Motor neuron (in vitro differentiated cells): ENCODE results near the gene TLL2. TPM values are rescaled to one million over a fixed set of nuclear protein-coding genes. Genes with fewer than 3 reads are reported as not detected.
A peak's percentile ranks its signal among the peaks of the same experiment; 100 is the strongest.

ENCODE experiments used
- ATAC-seq, 8 experiments: fragments of 200-7000 bp; cut with Tn5 transposase; replicated peaks in 6 of 8; 2 replicates each; pipeline ENCODE4 v1.8.0; 2021; ENCODE audit warnings: mild to moderate bottlenecking in 8 of 8, moderate library complexity in 8 of 8
- H3K27ac ChIP-seq, 2 donors: fragments of 250-450 bp; sonication (Bioruptor Pico); 2 replicates each; pipeline ENCODE4 v1.9.0; 2021; ENCODE audit warnings: antibody characterized with exemption in 2 of 2, mild to moderate bottlenecking in 2 of 2, moderate library complexity in 1 of 2
- H3K4me1 ChIP-seq, 2 donors: fragments of 250-450 bp; sonication (Bioruptor Pico); replicated peaks in 1 of 2; 2 replicates each; pipeline ENCODE4 v1.6.1; 2021; ENCODE audit warnings: antibody characterized with exemption in 2 of 2, mild to moderate bottlenecking in 2 of 2, moderate library complexity in 1 of 2
- H3K4me3 ChIP-seq, 5 donors: fragments of 250-450 bp; sonication (Bioruptor Pico); 2 replicates each; pipeline ENCODE4 v1.9.0; 2021; ENCODE audit warnings: antibody characterized with exemption in 5 of 5, mild to moderate bottlenecking in 5 of 5, moderate library complexity in 4 of 5
- WGBS, 10 experiments: fragments of 450-650 bp; shearing (Covaris generic); methylation state at CpG; one replicate each; pipeline ENCODE4 v1.0.0; 2022; 5-methylcytosine and 5-hydroxymethylcytosine counted together
- in situ Hi-C, 9 experiments: fragments of 400-800 bp; cut with MboI; loops; one replicate each; pipeline ENCODE4 v1.15.0; 2021; ENCODE audit warnings: low sequenced_read_pairs in 9 of 9, low pct_unique_long_range_greater_than_20kb in 2 of 9; ENCODE audit not compliant: unreplicated experiment in 9 of 9
- total RNA-seq, 8 experiments: library from RNA; unstranded; fragments of 300-600 nt; gene quantifications; 2 replicates each; pipeline versions ENCODE4 v1.2.3 to v1.2.4, GENCODE V29; 2022

Gene TLL2
- total RNA-seq, 8 experiments from 2014 or later, result 1.1 to 20.4 (median 2.2) TPM

DNA sequence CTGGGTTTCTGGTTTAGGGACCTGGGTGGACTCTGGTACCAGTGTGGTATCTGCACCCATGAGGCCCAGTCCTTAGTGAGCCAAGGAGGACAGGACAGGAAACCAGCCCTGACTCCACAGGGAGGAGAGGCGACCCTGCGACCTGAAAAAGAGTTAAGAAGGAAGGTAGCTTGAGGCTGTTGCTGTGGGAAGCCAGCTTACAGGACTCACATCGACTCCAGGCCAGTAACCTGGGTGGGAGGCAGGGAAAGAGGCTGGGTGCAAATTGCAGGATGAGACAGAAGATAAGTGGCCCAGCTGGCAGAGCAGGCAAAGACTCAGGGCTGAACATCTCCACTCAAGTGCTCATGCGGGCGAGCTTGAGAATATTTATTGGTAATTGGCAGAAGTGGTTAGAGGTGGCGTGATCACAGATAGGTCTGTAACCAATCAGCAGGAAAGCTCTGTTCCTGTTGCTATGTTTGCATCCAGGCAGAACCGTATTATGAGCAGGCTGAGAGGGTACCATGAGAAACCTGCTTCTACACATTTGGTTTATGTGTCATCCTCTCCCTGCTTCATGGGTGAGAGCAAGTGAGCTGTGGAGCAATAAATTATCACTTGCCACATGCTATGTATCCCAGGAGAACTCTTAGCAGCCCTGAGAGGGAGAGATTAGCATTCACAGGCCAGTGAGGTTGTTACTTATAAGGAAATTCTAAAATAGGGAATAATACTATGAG lies 11.0 kb downstream of the TLL2 start:
- Histone ChIP-seq H3K27ac (peak overlapping the region; percentile 10 to 66), H3K4me1 (peaks cover 9 to 26% of the 10 kb centered on the region in 2 donors), H3K4me3 (no peak overlapping the region)
- in situ Hi-C loops, result loop anchor here in 6 of 9 experiments (25.0 kb wide), 1 partner anchor 115 kb away; no protein-coding TSS in a partner anchor
- 60 to 90% (median 70%) methylated on average over 1 to 6 of the region's 7 CpGs; no CpG with 5 or more reads in 5 of the 10 experiments for WGBS, 10 experiments
- peak; percentile 17 to 98 (median 97) for ATAC-seq

DNA sequence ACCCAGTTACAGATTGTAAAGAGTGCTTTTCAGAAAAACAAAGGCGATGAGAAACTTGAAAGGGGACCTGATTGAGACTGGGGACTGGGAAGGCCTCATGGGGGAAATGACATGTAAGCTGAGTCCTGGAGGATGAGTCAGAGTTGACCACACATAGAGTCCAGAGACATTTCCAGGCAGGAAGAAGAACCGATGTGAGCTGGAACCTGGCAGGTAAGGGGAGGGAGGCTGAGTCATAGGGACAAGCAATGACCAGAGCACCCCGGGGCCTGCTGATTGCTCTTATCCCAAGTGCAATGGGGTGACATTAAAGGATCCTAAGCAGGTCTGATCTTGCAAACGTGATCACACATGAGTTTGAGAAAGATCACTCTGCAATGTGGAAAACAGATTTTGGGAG lies 11.7 kb downstream of the TLL2 start:
- in situ Hi-C loops, result loop anchor here in 6 of 9 experiments (25.0 kb wide), 1 partner anchor 115 kb away; no protein-coding TSS in a partner anchor
- Histone ChIP-seq H3K4me1 (peaks cover 9 to 26% of the 10 kb centered on the region in 2 donors), H3K27ac (peak overlapping the region; percentile 10 to 66), H3K4me3 (no peak overlapping the region)
- peak in 5 of 8 experiments; percentile 3 to 48 (median 8) for ATAC-seq
- WGBS, 10 experiments, result 33 to 100% (median 81%) methylated on average over 1 to 3 of the region's 4 CpGs; no CpG with 5 or more reads in 5 of the 10 experiments

DNA sequence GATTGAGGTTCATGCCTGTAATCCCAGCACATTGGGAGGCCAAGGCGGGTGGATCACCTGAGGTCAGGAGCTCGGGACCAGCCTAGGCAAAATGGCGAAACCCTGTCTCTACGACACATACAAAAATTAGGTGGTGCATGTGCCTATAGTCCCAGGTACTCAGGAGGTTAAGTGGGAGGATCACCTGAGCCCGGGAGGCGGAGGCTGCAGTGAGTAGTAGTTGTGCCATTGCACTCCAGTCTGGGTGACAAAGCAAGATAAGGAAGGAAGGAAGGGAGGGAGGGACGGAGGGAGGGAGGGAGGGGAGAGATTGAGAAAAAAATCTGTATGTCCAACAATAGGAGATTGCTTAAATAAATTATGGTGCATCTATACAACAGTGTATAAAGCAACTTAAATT lies 13.2 kb downstream of the TLL2 start:
- Histone ChIP-seq H3K27ac (no peak overlapping the region), H3K4me1 (peaks cover 9 to 29% of the 10 kb centered on the region in 2 donors), H3K4me3 (no peak overlapping the region)
- WGBS, 10 experiments, result 67 to 100% (median 95%) methylated on average over 1 to 4 of the region's 7 CpGs; no CpG with 5 or more reads in 6 of the 10 experiments
- in situ Hi-C loops, result loop anchor here in 6 of 9 experiments (25.0 kb wide), 1 partner anchor 113 kb away; no protein-coding TSS in a partner anchor
- ATAC-seq, result no peak

DNA sequence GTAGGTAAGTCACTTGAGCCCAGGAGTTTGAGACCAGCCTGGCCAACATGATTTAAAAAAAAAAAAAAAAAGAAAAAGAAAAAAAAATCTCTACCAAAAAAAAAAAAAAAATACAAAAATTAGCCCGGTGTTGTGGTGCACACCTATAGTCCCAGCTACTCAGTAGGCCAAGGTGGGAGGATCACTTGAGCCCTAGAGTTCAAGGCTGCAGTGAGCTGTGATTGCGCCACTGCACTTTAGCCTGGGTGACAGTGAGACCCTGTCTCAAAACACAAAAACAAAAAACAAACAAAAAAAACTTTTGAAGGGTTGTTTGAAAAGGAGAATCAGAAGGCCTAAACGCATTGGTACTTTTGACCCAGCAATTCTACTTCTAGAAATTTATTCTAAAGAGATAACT lies 13.7 kb downstream of the TLL2 start:
- WGBS, 10 experiments, result 57 to 100% (median 91%) methylated on average over 1 to 3 of the region's 3 CpGs

DNA sequence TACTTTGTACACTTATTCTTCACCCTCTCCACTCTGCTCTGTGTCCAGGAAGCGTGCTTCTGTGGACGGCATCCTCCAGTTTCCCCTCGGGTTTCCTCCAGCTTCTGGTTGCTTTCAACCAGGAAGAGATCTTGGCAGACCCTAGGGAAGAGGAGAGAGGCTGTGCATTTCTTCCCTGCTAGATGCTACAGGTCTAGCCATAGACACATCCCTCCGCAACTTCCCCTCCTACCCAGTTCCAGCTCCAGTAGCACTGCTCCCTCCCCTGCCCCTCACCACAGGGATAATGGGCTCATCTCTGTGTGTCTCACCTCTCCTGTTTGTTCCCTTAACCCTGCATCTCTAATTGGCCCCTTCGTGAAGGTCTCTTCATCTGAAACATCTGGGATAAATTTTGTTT lies 16.3 kb downstream of the TLL2 start:
- H3K4me1 ChIP-seq, result peaks cover 0 to 13% of the 10 kb centered on the region in 2 donors
- 40 to 93% (median 79%) methylated on average over 1 to 5 of the region's 5 CpGs; no CpG with 5 or more reads in 2 of the 10 experiments for WGBS, 10 experiments
- H3K27ac ChIP-seq, result no peak overlapping the region
- no peak overlapping the region for H3K4me3 ChIP-seq
- no peak for ATAC-seq
- in situ Hi-C loops, result no loop called here

More for the DNA sequence above, 13.7 kb downstream of the TLL2 start:
- ATAC-seq, result no peak
- H3K4me3 ChIP-seq, result no peak overlapping the region
- H3K27ac ChIP-seq, result no peak overlapping the region
- in situ Hi-C loops, result loop anchor here in 6 of 9 experiments (25.0 kb wide), 1 partner anchor 113 kb away; no protein-coding TSS in a partner anchor
- peaks cover 9 to 30% of the 10 kb centered on the region in 2 donors for H3K4me1 ChIP-seq

DNA sequence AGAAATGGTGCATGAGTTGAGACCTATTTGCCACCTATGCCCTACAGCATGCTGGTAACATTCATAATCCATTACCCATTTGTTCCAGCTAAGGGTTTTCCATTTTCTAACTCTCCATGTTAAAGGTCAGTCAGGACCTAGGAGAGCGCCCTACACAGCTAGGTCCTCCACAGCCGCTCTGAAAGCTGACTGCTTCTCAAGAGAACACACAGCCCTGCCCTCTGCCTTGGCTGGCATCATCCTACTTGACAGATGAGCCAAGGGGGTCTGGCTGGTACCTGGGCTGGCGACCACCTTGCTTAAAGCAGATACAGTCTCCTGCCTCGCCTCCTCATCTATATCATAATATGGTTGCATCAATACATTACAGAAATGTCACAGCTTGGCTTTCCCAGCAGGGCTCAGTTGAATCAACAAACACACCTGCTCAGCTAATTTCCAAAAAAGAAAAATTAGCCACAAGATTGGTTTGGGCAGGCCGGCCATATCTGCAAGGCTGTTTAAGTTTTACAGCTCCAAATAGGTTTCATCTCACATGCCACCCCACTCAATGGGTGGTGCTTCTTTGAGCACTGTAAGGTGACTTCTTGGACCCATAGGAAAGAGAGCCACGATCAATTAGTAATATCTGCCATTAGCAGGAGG lies 17.3 kb downstream of the TLL2 start:
- in situ Hi-C loops, result no loop called here
- H3K27ac ChIP-seq, result no peak overlapping the region
- ATAC-seq, result peak in 4 of 8 experiments; percentile 31 to 52 (median 43)
- H3K4me3 ChIP-seq, result no peak overlapping the region
- H3K4me1 ChIP-seq, result peaks cover 0 to 4% of the 10 kb centered on the region in 2 donors
- WGBS, 10 experiments, result 41 to 90% (median 69%) methylated on average over 2 to 5 of the region's 6 CpGs; no CpG with 5 or more reads in 2 of the 10 experiments

DNA sequence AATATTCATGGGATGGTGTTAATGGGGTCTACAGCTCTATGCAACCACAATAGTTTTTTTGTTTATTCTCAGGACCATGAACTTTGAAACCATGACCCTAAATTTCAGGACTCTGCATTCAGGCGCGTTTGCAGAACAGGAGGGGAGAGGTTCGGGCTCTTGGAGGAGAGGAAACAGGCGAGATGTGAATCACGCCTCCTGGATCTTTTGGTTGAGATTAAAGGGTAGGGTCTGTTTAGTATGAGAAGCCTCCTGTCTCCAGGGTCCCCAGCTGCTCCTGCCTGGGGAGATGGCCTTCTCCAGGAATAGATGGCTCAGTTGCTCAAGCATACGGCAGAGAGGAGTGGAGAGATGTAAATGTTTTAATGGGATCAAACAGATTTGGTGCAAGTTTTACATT lies 18.2 kb downstream of the TLL2 start:
- no peak overlapping the region for H3K27ac ChIP-seq
- H3K4me3 ChIP-seq, result no peak overlapping the region
- WGBS, 10 experiments, result 45 to 100% (median 80%) methylated on average over 1 to 6 of the region's 6 CpGs; no CpG with 5 or more reads in 3 of the 10 experiments
- peaks cover 0 to 4% of the 10 kb centered on the region in 2 donors for H3K4me1 ChIP-seq
- peak in 1 of 8 experiments; percentile 25 for ATAC-seq
- in situ Hi-C loops, result no loop called here

DNA sequence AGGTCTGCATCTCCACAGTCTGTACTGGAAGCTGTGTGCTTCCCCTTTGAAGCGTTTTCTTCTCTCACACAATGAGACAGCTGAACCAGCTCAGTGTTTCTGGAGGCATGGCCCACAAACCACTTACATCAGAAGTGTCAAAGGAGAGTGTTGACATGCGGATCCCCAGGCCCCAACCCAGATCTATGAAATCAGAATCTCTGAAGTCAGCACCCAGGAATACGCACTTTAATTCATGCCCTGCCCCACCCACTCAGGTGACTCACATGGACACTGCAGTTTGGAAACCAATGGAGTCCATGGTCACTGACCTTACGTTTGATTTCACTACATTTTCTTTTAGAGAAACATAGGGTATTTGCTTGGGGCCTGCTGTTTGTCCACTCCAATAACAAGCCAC lies 19.0 kb downstream of the TLL2 start:
- no peak overlapping the region for H3K27ac ChIP-seq
- H3K4me3 ChIP-seq, result no peak overlapping the region
- 11 to 100% (median 76%) methylated on average over 1 to 3 of the region's 4 CpGs; no CpG with 5 or more reads in 2 of the 10 experiments for WGBS, 10 experiments
- ATAC-seq, result peak in 6 of 8 experiments; percentile 8 to 77 (median 58)
- H3K4me1 ChIP-seq, result peaks cover 0 to 4% of the 10 kb centered on the region in 2 donors
- in situ Hi-C loops, result no loop called here

DNA sequence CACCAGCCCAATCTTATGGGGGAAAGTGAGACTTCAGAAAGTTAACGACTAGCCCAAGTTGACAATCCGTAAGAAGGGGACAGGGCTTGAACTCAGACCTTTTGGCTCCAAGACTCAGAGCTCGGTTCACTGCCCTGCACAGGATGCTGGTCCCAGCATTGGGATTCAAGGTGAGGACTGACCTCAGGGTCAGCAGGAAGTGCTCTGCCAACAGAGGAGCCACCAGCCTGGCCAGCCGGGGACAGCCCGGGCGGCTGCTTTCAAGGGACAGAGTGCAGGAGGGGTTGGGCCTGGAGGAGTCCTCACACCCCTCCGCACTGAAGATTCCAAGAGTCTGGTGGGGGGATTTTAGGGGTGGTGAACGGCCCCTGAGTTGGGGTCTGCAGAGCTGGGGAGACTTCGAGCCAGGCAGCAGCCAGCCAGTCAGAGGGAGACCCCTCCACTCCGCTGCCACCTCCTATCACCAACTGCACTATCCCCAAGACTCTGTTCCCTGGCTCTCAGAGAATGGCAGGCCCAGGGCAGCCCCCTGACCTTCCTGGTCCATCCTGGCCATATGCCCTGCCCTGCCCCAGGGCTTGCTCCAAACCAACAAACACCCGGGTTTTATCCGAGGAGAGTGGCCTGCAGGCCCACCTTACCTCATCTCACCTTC lies 19.7 kb downstream of the TLL2 start:
- in situ Hi-C loops, result no loop called here

DNA sequence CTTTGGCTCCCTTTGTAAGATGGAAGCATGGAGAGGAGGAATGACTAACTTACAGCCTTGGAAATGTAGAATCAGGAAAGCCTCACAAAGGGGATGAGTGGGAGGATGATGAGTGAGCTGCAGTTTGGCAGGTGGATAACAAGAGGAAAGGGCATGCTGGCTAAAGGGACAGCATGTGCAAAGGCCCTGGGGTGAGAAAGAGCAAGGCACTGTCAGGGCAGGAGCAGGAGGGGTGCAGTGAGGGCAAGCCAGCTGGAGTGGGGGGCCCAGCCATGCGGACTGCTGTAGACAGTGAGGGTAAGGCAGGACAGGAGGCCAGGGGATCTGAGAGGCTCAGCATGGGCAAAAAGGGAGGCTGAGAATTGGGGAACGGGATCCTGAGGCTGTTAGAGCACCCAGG lies 20.5 kb downstream of the TLL2 start:
- 29 to 100% (median 80%) methylated on average over 1 of the region's 2 CpGs; no CpG with 5 or more reads in 7 of the 10 experiments for WGBS, 10 experiments
- in situ Hi-C loops, result no loop called here
- ATAC-seq, result no peak

More for the DNA sequence above, 19.7 kb downstream of the TLL2 start:
- 40 to 100% (median 86%) methylated on average over 2 to 6 of the region's 12 CpGs; no CpG with 5 or more reads in 4 of the 10 experiments for WGBS, 10 experiments
- Histone ChIP-seq H3K4me3 (no peak overlapping the region), H3K27ac (no peak overlapping the region), H3K4me1 (peaks cover 0 to 4% of the 10 kb centered on the region in 2 donors)
- ATAC-seq, result no peak

DNA sequence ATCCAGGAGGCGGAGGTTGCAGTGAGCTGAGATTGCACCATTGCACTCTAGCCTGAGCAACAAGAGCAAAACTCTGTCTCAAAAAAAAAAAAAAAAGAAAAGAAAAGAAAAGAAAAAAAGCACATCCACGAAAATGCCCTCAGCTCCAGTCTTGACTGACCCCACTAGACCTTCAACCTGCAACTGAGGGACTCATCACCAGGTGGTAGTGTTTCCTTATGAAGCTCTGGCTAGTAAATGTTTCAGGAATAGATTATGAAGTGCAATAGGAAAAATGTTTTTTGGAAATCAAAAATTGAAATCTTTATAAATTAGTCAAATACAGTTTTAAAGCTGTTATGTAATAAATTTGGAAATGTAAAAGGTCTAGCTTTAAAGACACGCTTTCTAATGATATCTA lies 22.4 kb downstream of the TLL2 start:
- WGBS, 10 experiments, result 0 to 100% (median 67%) methylated on average over 1 to 3 of the region's 3 CpGs; no CpG with 5 or more reads in 1 of the 10 experiments

More for the DNA sequence above, 20.5 kb downstream of the TLL2 start:
- Histone ChIP-seq H3K4me1 (peaks cover 0 to 4% of the 10 kb centered on the region in 2 donors), H3K27ac (no peak overlapping the region), H3K4me3 (no peak overlapping the region)

DNA sequence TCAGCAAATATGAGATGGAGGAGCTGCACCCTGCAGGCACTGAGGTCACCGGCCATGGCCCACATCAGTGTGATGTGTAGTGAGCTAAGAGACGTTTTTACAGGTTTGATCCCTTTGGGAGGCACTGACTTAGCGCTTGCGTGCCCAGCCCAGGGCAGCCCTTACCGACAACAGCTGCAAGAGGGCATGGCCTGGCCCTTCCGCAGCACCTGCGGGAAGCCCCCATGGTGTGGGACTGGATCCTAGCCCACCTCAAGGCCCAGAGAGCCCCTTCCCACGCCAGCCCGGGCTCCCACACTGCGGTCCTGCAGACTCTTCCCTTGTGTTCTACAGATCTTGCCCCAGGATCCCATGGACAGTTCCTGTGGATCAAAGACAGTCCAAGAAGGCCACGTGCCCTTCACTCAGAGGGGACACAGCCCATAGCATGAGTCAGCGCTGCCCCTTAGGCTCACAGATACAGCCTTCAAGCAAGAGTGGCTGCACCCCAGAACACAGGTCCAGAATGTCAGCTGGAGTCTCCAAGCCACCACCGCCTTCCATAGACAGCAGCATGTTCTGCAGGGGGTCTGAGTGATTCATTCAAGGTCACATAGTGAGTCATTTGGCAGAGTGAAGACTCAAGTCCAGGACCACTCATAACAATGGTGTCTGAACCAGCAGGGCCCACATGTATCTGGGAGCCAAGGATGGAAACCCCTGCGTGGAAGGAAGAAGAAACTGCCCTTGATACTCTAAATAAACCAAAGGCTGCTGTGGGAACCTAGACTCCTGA lies 25.4 kb downstream of the TLL2 start:
- Histone ChIP-seq H3K4me1 (no peaks in the 10 kb centered on the region), H3K27ac (no peak overlapping the region), H3K4me3 (no peak overlapping the region)
- ATAC-seq, result peak in 1 of 8 experiments; percentile 36
- in situ Hi-C loops, result no loop called here
- WGBS, 10 experiments, result 60 to 100% (median 90%) methylated on average over 2 to 4 of the region's 14 CpGs; no CpG with 5 or more reads in 5 of the 10 experiments

More for the DNA sequence above, 22.4 kb downstream of the TLL2 start:
- no peak overlapping the region for H3K27ac ChIP-seq
- H3K4me3 ChIP-seq, result no peak overlapping the region
- ATAC-seq, result peak in 1 of 8 experiments; percentile 23
- peaks cover 0 to 4% of the 10 kb centered on the region in 2 donors for H3K4me1 ChIP-seq
- in situ Hi-C loops, result no loop called here
